Hematopoietic multipotent progenitor cell treated with erythropoietin and hydrocortisone succinate and interleukin-3 and kit ligand, for 8 days (in vitro differentiated cells): ENCODE results near the gene RALB.
"Not testable (repeated sequence)": the region's sequence is repeated elsewhere in the genome, so short reads cannot be mapped to it uniquely, and the experiment has no call there.

ENCODE experiments used
- DNase-seq: peaks from one replicate; pipeline ENCODE4 v3.0.0-alpha.2; 2015

The RALB gene

GRCh38 chr2:120225549-120226065 lies 27.0 kb upstream of the RALB start:
- no peak for DNase-seq

- no peak for DNase-seq
These were observed 26.3 kb upstream of the RALB start for GRCh38 chr2:120226316-120226715.

- peak; percentile 71 for DNase-seq
These were observed 25.3 kb upstream of the RALB start for GRCh38 chr2:120227111-120227991.

GRCh38 chr2:120228503-120228902 lies 24.1 kb upstream of the RALB start:
- peak; percentile 14 for DNase-seq

GRCh38 chr2:120229341-120229740 lies 23.3 kb upstream of the RALB start:
- no peak for DNase-seq

GRCh38 chr2:120230515-120231471 lies 21.9 kb upstream of the RALB start:
- no peak for DNase-seq

- DNase-seq, result no peak
These were observed 21.1 kb upstream of the RALB start for GRCh38 chr2:120231564-120231973.

- peak; percentile 77 for DNase-seq
These were observed 20.5 kb upstream of the RALB start for GRCh38 chr2:120231974-120232635.

GRCh38 chr2:120233292-120233691 lies 19.4 kb upstream of the RALB start:
- DNase-seq, result no peak

- DNase-seq, result not testable (repeated sequence)
These were observed 17.5 kb upstream of the RALB start for GRCh38 chr2:120235158-120235557.

- no peak for DNase-seq
These were observed 17.0 kb upstream of the RALB start for GRCh38 chr2:120235681-120236080.

- DNase-seq, result no peak
These were observed 16.3 kb upstream of the RALB start for GRCh38 chr2:120236316-120236715.

GRCh38 chr2:120236791-120237190 lies 15.9 kb upstream of the RALB start:
- no peak for DNase-seq

- no peak for DNase-seq
These were observed 15.2 kb upstream of the RALB start for GRCh38 chr2:120237491-120237902.

- no peak for DNase-seq
These were observed 13.7 kb upstream of the RALB start for GRCh38 chr2:120238728-120239487.

- DNase-seq, result no peak
These were observed 13.0 kb upstream of the RALB start for GRCh38 chr2:120239488-120240287.

- no peak for DNase-seq
These were observed 11.7 kb upstream of the RALB start for GRCh38 chr2:120240901-120241429.

GRCh38 chr2:120241684-120242083 lies 11.0 kb upstream of the RALB start:
- no peak for DNase-seq

- no peak for DNase-seq
These were observed 9.4 kb upstream of the RALB start for GRCh38 chr2:120243211-120243610.

- no peak for DNase-seq
These were observed 8.6 kb upstream of the RALB start for GRCh38 chr2:120243875-120244553.
